Neutrophil (primary cell): Measurements from ENCODE around the gene ITGAD.

Experiments used
- H3K27ac ChIP-seq: fragments of 200-600 bp; sonication (generic); 2 replicates; pipeline ENCODE4 v1.5.1; 2016; ENCODE audit warnings: mild to moderate bottlenecking, moderate library complexity
- H3K27me3 ChIP-seq: fragments of 200-600 bp; sonication (generic); 2 replicates; pipeline ENCODE4 v1.6.0; 2016; ENCODE audit warnings: mild to moderate bottlenecking
- H3K36me3 ChIP-seq: fragments of 200-600 bp; sonication (generic); 2 replicates; pipeline ENCODE4 v1.5.1; 2017
- H3K4me1 ChIP-seq, 2 experiments: fragments of 200-600 bp in 1 of 2; sonication (generic) in 1 of 2; 1 replicate in 1 of 2; 2 replicates in 1 of 2; pipeline versions ENCODE4 v1.5.1 to v1.6.1; 2013 to 2016; ENCODE audit warnings: low read depth in 1 of 2, low read length in 1 of 2, mild to moderate bottlenecking in 1 of 2, moderate library complexity in 1 of 2; ENCODE audit not compliant: control insufficient read depth in 1 of 2, insufficient read depth in 1 of 2
- H3K4me3 ChIP-seq, 2 experiments: fragments of 200-600 bp in 1 of 2; sonication (generic) in 1 of 2; 1 replicate in 1 of 2; 2 replicates in 1 of 2; pipeline ENCODE4 v1.5.1; 2013 to 2016; ENCODE audit warnings: low read depth in 1 of 2, low read length in 1 of 2, mild to moderate bottlenecking in 1 of 2, moderate library complexity in 1 of 2
- H3K9me3 ChIP-seq: fragments of 200-600 bp; sonication (generic); 2 replicates; pipeline ENCODE4 v1.5.1; 2016
- CTCF ChIP-seq: fragments of 200-600 bp; sonication (generic); IDR thresholded peaks from 2 replicates; pipeline ENCODE4 v1.5.1; 2016; ENCODE audit warnings: antibody characterized with exemption

Gene ITGAD

GRCh38 chr16:31388535-31388934, 4.6 kb upstream of the ITGAD start:
- H3K4me3 ChIP-seq = no peak overlapping the region
- H3K27me3 ChIP-seq = peaks cover 5% of the 10 kb centered on the region
- peaks cover 7% of the 10 kb centered on the region for H3K36me3 ChIP-seq
- H3K4me1 ChIP-seq = peaks cover 0 to 4% of the 10 kb centered on the region in 2 experiments
- H3K27ac ChIP-seq = no peak overlapping the region
- no peak for TF ChIP-seq CTCF
- no peaks in the 10 kb centered on the region for H3K9me3 ChIP-seq

GRCh38 chr16:31390504-31391041, 2.6 kb upstream of the ITGAD start:
- no peaks in the 10 kb centered on the region for H3K27me3 ChIP-seq
- H3K27ac ChIP-seq = no peak overlapping the region
- TF ChIP-seq CTCF = no peak
- peaks cover 0 to 4% of the 10 kb centered on the region in 2 experiments for H3K4me1 ChIP-seq
- H3K36me3 ChIP-seq = no peaks in the 10 kb centered on the region
- H3K4me3 ChIP-seq = no peak overlapping the region
- no peaks in the 10 kb centered on the region for H3K9me3 ChIP-seq

- H3K27me3 ChIP-seq = no peaks in the 10 kb centered on the region
- H3K9me3 ChIP-seq = no peaks in the 10 kb centered on the region
- H3K36me3 ChIP-seq = no peaks in the 10 kb centered on the region
- no peak overlapping the region for H3K27ac ChIP-seq
- no peak overlapping the region for H3K4me3 ChIP-seq
- H3K4me1 ChIP-seq = peaks cover 23% of the 10 kb centered on the region in 2 experiments
- no peak for TF ChIP-seq CTCF
Measured at GRCh38 chr16:31395647-31396046, 2.5 kb downstream of the ITGAD start.

- Histone ChIP-seq H3K9me3 (no peaks in the 10 kb centered on the region), H3K4me1 (peaks cover 31 to 33% of the 10 kb centered on the region in 2 experiments), H3K36me3 (no peaks in the 10 kb centered on the region), H3K27ac (no peak overlapping the region), H3K27me3 (no peaks in the 10 kb centered on the region), H3K4me3 (no peak overlapping the region)
- no peak for TF ChIP-seq CTCF
Measured at GRCh38 chr16:31397096-31397660, 4.0 kb downstream of the ITGAD start.

GRCh38 chr16:31397701-31398100, 4.6 kb downstream of the ITGAD start:
- Histone ChIP-seq H3K27me3 (no peaks in the 10 kb centered on the region), H3K4me3 (no peak overlapping the region), H3K27ac (no peak overlapping the region), H3K9me3 (no peaks in the 10 kb centered on the region), H3K36me3 (no peaks in the 10 kb centered on the region), H3K4me1 (peaks cover 31 to 33% of the 10 kb centered on the region in 2 experiments)
- no peak for TF ChIP-seq CTCF
